CD4-positive, alpha-beta T cell treated with Interleukin-15 for 1 hour (primary cell): ENCODE measurements around the gene BFAR.
"Not testable (repeated sequence)": the region's sequence is repeated elsewhere in the genome, so short reads cannot be mapped to it uniquely, and the experiment has no call there.

Source experiments
- DNase-seq: peaks from one replicate; pipeline ENCODE4 v3.0.0-alpha.2; 2020

Gene BFAR

GRCh38 chr16:14632693-14633569 lies at the start of gene BFAR:
Gene BFAR (plus strand): TSS chr16:14632951. CDS start chr16:14644347, 11,396 bp downstream.
- peak; percentile 99 for DNase-seq

GRCh38 chr16:14585287-14585686 lies 47.5 kb upstream of the BFAR start:
- DNase-seq: no peak

DNA sequence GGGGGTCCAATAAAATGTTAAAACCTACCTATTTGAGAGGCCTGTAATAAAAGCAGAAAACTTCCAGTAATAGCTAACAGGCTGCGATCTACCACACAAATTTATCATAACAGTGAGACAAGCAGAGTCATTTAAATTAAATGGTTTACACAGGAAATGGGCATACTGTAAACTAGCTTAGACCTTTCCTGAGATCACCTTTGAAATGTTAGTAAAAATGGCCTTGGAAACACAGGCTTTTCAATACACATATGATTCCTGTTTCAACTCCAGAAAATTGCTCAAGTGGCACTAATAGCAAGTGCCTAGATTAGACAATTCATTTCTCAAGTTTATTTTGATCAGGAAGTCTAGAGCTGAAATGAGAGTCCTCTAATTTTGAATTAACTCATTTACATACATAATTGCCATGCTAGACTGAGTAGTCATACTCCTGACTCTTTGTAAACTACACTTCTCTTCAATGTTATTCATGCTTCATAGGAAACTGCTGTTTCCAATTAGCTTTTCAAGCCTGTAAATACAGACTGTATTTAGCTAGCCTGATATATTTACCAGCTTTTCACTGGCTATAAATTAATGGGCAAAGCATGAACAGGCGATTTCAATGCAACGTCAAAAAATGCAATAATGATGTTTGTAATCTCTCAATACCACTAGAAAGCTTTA lies 46.0 kb upstream of the BFAR start:
- no peak for DNase-seq

DNA sequence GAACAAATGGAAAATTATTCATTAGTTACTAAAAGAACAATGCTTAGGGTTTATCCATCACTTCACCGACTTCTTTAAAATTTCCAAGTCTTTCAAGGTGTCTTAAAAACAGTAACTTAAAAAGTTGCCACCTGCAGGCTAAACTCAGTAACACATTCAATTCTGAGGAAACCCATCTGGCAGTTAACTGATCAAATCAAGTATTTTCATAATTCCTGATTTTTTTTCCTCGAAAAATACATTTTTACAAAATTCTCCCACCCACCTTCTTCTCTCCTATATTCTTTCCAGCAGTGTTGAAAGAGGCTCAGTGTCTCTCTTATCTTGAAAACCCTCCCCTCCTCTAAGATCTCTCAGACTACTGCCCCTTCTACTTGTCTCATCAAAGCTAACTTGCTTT lies 32.6 kb upstream of the BFAR start:
- DNase-seq: no peak

DNA sequence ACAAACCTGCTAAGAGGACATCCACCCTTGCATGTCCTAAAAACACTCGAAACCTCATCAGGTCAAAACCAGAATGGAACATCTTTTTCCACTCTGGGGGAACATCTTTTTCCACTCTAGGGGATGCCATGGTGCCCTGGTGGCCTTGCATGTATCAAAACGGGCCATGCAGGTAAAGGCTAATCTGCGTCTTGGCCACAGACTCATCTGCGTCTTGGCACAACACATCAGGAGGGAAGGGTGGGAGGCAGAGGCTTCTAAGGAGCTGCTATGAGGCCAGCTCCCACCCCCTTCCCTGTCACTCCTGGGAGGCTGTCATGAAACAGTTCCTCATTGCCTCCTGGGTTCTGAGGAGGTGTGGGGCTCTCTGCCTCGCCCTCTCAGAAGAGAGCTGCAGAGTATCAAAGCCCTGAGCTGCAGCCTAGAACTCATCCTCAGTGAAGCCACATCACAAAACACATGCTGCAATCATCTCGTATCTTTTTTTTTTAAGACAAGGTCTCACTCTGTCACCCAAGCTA lies 30.2 kb upstream of the BFAR start:
- no peak for DNase-seq

- DNase-seq: no peak
These were observed 26.6 kb upstream of the BFAR start for GRCh38 chr16:14606102-14606501.

DNA sequence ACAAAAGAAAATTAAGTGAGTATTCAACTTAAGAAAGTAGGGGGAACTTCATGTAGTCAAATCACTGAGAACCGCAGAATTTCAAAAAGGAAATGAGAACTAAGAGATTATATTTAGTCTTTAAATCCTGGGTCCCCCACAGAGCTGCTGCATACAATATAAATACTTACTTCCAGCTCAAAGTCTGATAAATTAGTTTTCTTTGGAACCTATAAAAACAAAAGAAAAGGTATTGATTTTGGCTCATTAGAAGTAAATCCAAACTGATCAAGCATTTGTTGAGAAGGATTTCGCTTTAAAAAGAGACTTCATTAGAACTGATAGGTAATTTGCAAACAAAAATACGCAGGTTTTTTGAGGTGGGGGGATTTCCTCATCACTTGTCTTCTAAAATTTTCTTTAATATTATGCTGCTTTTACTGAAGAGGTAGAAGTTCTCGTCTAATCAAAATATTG lies 24.6 kb upstream of the BFAR start:
- no peak for DNase-seq

DNA sequence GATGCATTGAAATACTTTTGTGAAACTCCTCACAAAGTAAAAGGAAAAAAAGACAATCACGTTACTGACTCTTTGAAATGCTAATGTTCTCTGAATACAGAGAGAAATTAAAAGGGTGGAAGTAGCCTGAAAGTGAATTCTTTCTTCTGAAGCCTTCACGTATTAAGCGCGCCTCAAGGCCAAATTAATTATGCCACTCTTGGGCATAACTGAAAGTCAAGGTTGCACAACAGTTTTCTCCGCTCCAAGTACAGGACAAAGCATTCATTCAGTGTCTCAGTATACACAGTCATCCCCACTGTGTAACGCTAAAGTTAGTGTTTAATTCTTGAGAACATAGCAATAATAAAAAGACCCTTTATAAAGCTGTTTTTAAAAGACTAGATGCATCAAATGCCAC lies 24.1 kb upstream of the BFAR start:
- no peak for DNase-seq

- DNase-seq: no peak
These were observed 23.0 kb upstream of the BFAR start for GRCh38 chr16:14609716-14610115.

DNA sequence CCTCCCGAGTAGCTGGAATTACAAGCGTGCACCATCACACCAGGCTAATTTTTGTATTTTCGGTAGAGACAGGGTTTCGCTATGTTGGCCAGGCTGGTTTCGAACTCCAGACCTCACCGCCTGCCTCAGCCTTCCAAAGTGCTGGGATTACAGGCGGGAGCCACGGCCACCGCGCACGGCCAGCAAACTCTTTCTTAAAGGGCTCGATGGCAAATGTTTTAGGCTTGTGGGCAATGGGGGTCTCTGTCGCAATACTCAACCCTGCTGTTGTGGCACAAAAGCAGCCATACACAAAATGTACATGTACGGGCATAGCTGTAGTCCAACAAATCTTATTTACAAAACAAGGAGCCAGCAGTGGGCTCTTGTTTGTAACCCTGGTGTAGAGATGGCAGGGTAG lies 21.1 kb upstream of the BFAR start:
- no peak for DNase-seq

GRCh38 chr16:14613991-14614390 lies 18.8 kb upstream of the BFAR start:
- DNase-seq: no peak

- DNase-seq: no peak
These were observed 16.5 kb upstream of the BFAR start for GRCh38 chr16:14616280-14616679.

GRCh38 chr16:14618566-14618965 lies 14.2 kb upstream of the BFAR start:
- DNase-seq: no peak

GRCh38 chr16:14627078-14627477 lies 5.7 kb upstream of the BFAR start:
- DNase-seq: no peak

GRCh38 chr16:14628806-14629611 lies 3.7 kb upstream of the BFAR start:
- DNase-seq: no peak

DNA sequence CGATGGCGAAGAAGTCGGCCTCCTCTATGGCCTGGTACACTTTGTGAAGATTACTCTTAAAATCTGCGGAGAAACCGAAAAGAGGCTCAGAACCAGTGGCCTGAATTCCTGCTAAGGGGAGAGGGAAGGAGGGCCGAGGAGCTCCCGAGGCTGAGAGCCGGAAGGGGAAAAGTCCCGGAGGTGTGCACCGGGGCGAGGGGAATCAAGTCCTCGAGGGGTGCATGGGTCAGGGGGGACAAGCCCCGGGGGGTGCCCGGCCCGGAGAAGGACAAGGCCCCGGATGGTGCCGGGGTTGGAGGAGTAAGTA lies 3.2 kb upstream of the BFAR start:
- DNase-seq: no peak

- peak; percentile 98 for DNase-seq
These were observed 2.7 kb upstream of the BFAR start, which contains the start of gene PARN for GRCh38 chr16:14629919-14630619. Gene PARN (minus strand): TSS chr16:14630260. CDS start chr16:14630125, 135 bp downstream.

DNA sequence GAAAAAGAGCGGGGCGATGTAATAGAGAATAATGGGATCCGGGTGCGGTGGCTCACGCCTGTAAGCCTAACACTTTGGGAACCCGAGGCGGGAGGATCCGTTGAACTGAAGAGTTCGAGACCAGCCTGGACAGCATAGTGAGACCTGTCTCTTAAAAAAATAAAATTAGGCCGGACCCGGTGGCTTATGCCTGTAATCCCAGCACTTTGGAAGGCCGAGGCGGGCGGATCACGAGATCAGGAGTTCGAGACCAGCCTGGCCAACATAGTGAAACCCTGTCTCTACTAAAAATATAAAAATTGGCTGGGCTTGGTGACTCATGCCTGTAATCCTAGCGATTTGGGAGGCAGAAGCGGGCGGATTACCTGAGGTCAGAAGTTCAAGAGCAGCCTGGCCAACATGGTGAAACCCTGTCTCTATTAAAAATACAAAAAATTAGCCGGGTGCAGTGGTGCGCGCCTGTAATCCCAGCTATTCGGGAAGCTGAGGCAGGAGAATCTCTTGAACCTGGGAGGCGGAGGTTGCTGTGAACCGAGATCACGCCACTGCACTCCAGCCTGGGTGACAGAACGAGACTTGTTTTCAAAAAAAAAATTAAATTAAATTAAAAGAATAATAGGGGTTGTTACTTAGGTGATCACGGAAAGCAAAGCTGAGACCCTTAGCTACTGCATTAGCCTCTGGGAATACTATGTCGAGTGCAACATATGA lies 2.0 kb upstream of the BFAR start:
- DNase-seq: not testable (repeated sequence)

DNA sequence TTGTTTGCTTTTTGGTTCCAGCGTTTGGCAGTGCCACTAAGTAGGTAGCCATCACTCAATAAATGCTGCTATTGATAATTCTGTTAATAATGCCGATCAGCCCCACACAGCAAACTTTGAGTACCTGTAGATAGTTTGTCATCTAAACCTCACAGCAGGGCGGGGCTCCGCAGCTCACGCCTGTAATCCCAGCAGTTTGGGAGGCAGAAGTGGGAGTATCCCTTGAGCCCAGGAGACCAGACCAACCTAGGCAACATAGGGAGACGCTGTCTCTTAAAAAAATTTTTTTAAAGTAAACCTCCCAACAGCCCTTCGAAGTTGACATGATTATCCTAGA lies 1.6 kb downstream of the BFAR start:
- DNase-seq: no peak

DNA sequence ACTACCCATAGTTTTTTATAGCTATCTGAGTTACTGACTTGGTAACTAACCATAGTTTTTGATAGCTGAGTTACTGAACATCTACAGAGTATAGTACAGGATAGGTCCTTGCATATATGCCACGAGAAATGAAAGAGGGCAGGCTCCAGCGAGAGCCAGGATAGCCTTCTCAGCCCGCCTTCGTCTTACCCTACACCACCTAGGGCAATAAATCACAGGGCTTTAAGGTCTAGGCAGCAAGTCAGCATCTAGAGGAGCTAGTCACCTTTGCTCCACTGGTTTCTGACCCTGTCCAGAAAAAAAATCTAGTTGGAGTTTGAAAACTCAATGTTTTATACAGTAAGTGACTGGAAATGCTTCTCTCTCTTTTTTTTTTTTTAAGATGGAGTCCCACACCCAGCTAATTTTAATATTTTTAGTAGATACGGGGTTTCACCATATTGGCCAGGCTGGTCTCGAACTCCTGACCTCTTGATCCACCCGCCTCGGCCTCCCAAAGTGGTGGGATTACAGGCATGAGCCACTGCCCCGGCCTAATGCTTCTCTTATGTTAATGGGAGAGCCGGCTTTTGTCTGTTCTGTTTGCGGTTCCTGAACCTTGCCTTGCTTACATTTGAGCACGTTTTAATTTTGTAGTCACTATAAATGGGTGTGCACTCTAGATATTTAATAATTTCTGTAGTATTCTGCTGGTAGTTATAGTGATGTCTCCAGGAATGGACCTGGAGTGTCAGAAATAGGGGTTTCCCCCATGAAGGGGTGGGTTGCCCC lies 2.8 kb downstream of the BFAR start:
- DNase-seq: no peak
